ENCODE measurements around the gene PPP2R5E. TPM values are rescaled to one million over a fixed set of nuclear protein-coding genes. Genes with fewer than 3 reads are reported as not detected.

PPP2R5E gene
- total and polyA plus RNA-seq, 9 of the 15 experiments (the other 6 are each of a cell fraction or from before 2014, with no cell fraction given) = 4.2 to 30.3 (median 11.0) TPM

GRCh38 chr14:63543000-63543825, at the start of gene PPP2R5E (continued):
- TF ChIP-seq CUX1 (CRISPR knock-in tag; IDR thresholded peaks at IDR 0.05) (no peak), CBFA2T2 (conservative IDR thresholded peaks at IDR 0.05) (no peak), MYNN (IDR thresholded peaks at IDR 0.05) (no peak), MYNN (CRISPR knock-in tag; IDR thresholded peaks at IDR 0.05) (no peak), NELFE (IDR thresholded peaks at IDR 0.05; ENCODE audit: insufficient read depth, insufficient read length) (no peak), PTRF (tag; IDR thresholded peaks at IDR 0.05) (no peak), NR3C1 (CRISPR knock-in tag; IDR thresholded peaks at IDR 0.05) (no peak)
- TF ChIP-seq, protein P1, sequence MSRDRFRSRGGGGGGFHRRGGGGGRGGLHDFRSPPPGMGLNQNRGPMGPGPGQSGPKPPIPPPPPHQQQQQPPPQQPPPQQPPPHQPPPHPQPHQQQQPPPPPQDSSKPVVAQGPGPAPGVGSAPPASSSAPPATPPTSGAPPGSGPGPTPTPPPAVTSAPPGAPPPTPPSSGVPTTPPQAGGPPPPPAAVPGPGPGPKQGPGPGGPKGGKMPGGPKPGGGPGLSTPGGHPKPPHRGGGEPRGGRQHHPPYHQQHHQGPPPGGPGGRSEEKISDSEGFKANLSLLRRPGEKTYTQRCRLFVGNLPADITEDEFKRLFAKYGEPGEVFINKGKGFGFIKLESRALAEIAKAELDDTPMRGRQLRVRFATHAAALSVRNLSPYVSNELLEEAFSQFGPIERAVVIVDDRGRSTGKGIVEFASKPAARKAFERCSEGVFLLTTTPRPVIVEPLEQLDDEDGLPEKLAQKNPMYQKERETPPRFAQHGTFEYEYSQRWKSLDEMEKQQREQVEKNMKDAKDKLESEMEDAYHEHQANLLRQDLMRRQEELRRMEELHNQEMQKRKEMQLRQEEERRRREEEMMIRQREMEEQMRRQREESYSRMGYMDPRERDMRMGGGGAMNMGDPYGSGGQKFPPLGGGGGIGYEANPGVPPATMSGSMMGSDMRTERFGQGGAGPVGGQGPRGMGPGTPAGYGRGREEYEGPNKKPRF (IDR thresholded peaks at IDR 0.05; ENCODE audit: low read depth, low read length) = no peak
- TF ChIP-seq, protein P2, sequence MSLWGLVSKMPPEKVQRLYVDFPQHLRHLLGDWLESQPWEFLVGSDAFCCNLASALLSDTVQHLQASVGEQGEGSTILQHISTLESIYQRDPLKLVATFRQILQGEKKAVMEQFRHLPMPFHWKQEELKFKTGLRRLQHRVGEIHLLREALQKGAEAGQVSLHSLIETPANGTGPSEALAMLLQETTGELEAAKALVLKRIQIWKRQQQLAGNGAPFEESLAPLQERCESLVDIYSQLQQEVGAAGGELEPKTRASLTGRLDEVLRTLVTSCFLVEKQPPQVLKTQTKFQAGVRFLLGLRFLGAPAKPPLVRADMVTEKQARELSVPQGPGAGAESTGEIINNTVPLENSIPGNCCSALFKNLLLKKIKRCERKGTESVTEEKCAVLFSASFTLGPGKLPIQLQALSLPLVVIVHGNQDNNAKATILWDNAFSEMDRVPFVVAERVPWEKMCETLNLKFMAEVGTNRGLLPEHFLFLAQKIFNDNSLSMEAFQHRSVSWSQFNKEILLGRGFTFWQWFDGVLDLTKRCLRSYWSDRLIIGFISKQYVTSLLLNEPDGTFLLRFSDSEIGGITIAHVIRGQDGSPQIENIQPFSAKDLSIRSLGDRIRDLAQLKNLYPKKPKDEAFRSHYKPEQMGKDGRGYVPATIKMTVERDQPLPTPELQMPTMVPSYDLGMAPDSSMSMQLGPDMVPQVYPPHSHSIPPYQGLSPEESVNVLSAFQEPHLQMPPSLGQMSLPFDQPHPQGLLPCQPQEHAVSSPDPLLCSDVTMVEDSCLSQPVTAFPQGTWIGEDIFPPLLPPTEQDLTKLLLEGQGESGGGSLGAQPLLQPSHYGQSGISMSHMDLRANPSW (CRISPR knock-in tag; IDR thresholded peaks at IDR 0.05) = no peak
